Esophagus squamous epithelium (tissue), 4 donors: ENCODE results near the gene ZNF653.
"Not testable (repeated sequence)": the region's sequence is repeated elsewhere in the genome, so short reads cannot be mapped to it uniquely, and the experiment has no call there.

ENCODE experiments used
- POLR2A ChIP-seq, 4 donors: fragments of 450-650 bp; IDR thresholded peaks; one replicate each; pipeline ENCODE4 v1.6.1; 2017; ENCODE audit warnings: antibody characterized with exemption in 4 of 4, mild to moderate bottlenecking in 4 of 4, moderate library complexity in 3 of 4
- TF ChIP-seq, protein P1 (sequence below), 6 experiments: fragments of 450-650 bp in 4 of 6; fragments of 200-600 bp in 2 of 6; sonication (generic) in 2 of 6; IDR thresholded peaks; one replicate each; pipeline ENCODE4 v1.5.1; 2016 to 2019; ENCODE audit warnings: antibody characterized with exemption in 6 of 6, mild to moderate bottlenecking in 4 of 6, moderate library complexity in 4 of 6

- TF ChIP-seq, protein P1, sequence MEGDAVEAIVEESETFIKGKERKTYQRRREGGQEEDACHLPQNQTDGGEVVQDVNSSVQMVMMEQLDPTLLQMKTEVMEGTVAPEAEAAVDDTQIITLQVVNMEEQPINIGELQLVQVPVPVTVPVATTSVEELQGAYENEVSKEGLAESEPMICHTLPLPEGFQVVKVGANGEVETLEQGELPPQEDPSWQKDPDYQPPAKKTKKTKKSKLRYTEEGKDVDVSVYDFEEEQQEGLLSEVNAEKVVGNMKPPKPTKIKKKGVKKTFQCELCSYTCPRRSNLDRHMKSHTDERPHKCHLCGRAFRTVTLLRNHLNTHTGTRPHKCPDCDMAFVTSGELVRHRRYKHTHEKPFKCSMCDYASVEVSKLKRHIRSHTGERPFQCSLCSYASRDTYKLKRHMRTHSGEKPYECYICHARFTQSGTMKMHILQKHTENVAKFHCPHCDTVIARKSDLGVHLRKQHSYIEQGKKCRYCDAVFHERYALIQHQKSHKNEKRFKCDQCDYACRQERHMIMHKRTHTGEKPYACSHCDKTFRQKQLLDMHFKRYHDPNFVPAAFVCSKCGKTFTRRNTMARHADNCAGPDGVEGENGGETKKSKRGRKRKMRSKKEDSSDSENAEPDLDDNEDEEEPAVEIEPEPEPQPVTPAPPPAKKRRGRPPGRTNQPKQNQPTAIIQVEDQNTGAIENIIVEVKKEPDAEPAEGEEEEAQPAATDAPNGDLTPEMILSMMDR (IDR thresholded peaks at IDR 0.05) = not testable (repeated sequence)
- TF ChIP-seq POLR2A (IDR thresholded peaks at IDR 0.05) = not testable (repeated sequence)
Observed at GRCh38 chr19:11475343-11475742, 30.3 kb downstream of the ZNF653 start.
